ENCODE measurements around the gene SARDH. TPM values are rescaled to one million over a fixed set of nuclear protein-coding genes. Genes with fewer than 3 reads are reported as not detected.

SARDH gene
- total RNA-seq, 2 donors from 2014 or later, result 20.2 to 61.0 TPM

DNA sequence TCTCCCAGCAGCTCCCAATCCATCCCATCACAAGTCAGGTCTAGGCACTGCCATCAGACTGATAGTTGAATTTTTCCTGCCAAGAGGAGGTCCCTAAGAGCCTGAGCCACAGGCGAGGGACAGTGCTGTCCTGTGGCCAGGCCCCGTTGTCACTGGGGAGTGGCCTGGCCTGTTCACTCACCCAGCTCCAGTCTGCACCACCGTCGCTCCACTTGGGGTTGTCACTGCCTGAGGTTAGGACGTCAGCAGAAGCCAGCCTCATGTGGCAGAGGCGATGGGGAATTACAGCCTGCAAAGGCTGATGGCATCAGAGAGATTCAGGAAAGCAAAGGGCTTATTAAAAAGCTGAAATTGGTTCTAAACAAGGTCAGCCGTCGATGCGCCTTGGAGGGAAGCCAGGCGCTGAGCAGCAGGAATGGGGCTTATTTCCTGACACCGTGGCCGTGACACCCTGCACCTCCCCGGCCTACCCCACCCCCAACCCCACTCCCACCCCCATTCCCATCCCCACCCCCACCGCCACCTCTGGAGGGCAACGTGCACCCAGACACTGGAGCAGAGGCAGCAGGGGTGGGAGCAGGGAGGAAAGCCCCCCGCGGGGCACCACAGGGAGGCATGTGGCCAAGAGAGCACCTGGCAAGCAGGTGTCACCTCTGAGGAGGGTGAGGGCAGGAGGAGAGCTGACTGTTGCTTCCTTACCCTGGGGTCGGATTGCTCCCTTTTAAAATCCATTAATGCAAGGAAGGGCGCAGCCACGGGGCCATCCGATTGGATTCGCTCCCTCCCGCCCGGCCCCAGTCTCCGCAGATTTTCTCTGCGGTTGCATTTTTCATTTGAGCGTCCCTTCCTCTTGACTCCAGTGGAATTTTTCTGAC is 105.1 kb downstream of the SARDH start:
- intact Hi-C loops (cut with DNase I), result no loop called here
- no peak for TF ChIP-seq POLR2A (IDR thresholded peaks at IDR 0.05)
- TF ChIP-seq, protein P1, sequence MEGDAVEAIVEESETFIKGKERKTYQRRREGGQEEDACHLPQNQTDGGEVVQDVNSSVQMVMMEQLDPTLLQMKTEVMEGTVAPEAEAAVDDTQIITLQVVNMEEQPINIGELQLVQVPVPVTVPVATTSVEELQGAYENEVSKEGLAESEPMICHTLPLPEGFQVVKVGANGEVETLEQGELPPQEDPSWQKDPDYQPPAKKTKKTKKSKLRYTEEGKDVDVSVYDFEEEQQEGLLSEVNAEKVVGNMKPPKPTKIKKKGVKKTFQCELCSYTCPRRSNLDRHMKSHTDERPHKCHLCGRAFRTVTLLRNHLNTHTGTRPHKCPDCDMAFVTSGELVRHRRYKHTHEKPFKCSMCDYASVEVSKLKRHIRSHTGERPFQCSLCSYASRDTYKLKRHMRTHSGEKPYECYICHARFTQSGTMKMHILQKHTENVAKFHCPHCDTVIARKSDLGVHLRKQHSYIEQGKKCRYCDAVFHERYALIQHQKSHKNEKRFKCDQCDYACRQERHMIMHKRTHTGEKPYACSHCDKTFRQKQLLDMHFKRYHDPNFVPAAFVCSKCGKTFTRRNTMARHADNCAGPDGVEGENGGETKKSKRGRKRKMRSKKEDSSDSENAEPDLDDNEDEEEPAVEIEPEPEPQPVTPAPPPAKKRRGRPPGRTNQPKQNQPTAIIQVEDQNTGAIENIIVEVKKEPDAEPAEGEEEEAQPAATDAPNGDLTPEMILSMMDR (IDR thresholded peaks at IDR 0.05), result no peak
- Histone ChIP-seq H3K9me3 (no peaks in the 10 kb centered on the region), H3K4me3 (no peak overlapping the region), H3K36me3 (replicated peaks in 1 of 2; ENCODE audit: insufficient read depth in 1 of 2, low read depth in 2 of 2) (no peaks in the 10 kb centered on the region), H3K27me3 (no peaks in the 10 kb centered on the region), H3K27ac (no peak overlapping the region), H3K4me1 (no peaks in the 10 kb centered on the region)
- ATAC-seq, result no peak
- DNase-seq, result no peak
- WGBS, 2 donors, result 50 to 53% methylated on average over 24 to 26 of the region's 27 CpGs

DNA sequence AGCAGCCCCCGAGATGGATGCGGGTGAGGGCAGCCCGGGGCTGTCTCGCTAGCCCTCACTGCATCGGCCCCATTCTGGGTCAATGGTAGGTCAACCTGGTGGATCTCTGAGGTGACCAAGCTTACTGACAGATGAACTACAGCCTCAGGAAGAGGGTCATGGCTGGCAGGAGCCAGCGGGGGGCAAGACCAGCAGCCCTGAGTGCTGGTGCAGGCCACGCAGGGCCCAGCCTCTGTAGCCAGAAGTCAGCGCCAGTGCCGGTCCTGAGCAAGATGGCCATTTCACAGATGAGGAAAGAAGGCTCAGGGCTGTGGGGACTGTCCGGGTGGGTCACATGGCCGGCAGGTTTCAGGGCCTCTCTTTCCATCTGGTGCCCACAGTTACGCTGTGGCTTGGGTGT is 107.0 kb downstream of the SARDH start:
- Histone ChIP-seq H3K36me3 (replicated peaks in 1 of 2; ENCODE audit: insufficient read depth in 1 of 2, low read depth in 2 of 2) (no peaks in the 10 kb centered on the region), H3K9me3 (no peaks in the 10 kb centered on the region), H3K4me1 (no peaks in the 10 kb centered on the region), H3K27ac (no peak overlapping the region), H3K27me3 (no peaks in the 10 kb centered on the region), H3K4me3 (no peak overlapping the region)
- intact Hi-C loops (cut with DNase I), result no loop called here
- WGBS, 2 donors, result 82 to 87% methylated on average over 3 to 12 of the region's 12 CpGs
- TF ChIP-seq, protein P1 (IDR thresholded peaks at IDR 0.05), result no peak
- no peak for TF ChIP-seq POLR2A (IDR thresholded peaks at IDR 0.05)
- DNase-seq (no peak), ATAC-seq (no peak)

DNA sequence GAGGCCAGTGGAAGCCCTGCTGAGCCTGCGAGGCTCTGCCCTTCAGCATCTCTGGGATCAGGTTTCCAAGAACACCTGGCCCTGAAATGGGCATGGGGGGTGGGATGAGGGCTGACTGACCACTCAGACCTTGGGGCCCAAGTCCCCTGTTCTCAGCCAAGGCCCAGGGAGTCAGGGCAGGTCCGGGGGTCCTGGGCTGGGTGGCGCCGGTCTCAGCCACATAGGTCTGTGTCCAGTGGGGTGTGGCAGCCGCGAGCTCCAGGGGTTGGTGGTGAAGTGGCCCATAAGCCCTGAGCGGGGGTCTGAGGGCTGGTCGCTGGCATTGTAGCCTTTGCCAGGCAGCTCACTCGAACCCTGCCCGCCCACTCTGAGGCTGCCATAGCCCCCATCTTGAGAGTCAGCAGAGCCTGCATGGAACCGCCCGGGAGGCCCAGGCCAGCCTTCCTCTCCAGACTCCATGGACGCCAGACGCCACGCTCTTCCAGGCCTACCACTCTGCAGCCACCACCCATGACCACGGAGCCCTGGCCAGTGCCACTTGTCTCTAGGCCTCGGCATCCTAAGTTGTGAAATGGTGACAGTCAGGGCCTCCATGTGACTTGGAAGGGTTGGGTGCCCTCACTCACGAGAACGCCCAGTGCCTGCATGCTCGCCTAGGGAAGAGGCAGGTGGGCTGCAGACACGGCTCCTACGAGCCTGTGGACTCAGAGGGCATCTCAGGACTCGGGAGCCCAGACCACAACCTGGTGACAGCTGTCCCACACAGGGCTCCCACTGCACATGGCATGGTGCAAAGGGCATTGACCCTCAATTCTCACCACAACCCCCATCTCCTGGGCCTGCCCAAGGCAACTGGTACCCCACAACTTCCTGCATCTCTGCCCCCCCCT is 108.7 kb downstream of the SARDH start:
- 85 to 93% methylated on average over 8 to 23 of the region's 23 CpGs for WGBS, 2 donors
- intact Hi-C loops (cut with DNase I), result no loop called here

DNA sequence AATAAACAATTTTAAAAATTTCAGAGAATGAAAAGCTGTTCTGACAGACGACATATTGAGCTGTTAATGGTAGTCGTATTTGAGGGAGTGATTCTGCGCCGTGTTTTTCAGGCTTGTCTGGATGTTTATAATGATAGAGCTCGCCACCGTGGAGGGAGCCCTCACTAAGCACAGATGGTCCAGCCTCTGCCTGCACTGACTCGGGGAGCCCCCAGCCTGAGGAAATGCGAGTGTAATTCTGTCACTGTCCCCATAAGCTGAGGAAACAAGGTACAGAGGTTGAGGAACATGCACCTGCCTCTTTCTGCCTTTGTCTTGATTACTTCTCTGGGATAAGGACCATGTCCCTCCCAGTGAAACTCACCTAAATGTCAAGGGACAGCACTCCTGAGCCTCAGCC is 109.4 kb downstream of the SARDH start:
- Histone ChIP-seq H3K9me3 (peaks cover 0 to 5% (median 0%) of the 10 kb centered on the region in 3 donors), H3K27ac (no peak overlapping the region), H3K36me3 (replicated peaks in 1 of 2; ENCODE audit: insufficient read depth in 1 of 2, low read depth in 2 of 2) (no peaks in the 10 kb centered on the region), H3K4me3 (no peak overlapping the region), H3K27me3 (no peaks in the 10 kb centered on the region), H3K4me1 (no peaks in the 10 kb centered on the region)
- DNase-seq (no peak), ATAC-seq (no peak)
- TF ChIP-seq POLR2A (IDR thresholded peaks at IDR 0.05), result no peak
- TF ChIP-seq, protein P1 (IDR thresholded peaks at IDR 0.05), result no peak
- intact Hi-C loops (cut with DNase I), result no loop called here
- 69 to 71% methylated on average over 8 of the region's 8 CpGs for WGBS, 2 donors

More for the DNA sequence above, 108.7 kb downstream of the SARDH start:
- DNase-seq (no peak), ATAC-seq (no peak)
- Histone ChIP-seq H3K36me3 (replicated peaks in 1 of 2; ENCODE audit: insufficient read depth in 1 of 2, low read depth in 2 of 2) (no peaks in the 10 kb centered on the region), H3K4me1 (no peaks in the 10 kb centered on the region), H3K27ac (no peak overlapping the region), H3K27me3 (no peaks in the 10 kb centered on the region), H3K9me3 (peaks cover 0 to 5% (median 0%) of the 10 kb centered on the region in 3 donors), H3K4me3 (no peak overlapping the region)
- TF ChIP-seq, protein P1 (IDR thresholded peaks at IDR 0.05), result no peak
- TF ChIP-seq POLR2A (IDR thresholded peaks at IDR 0.05), result no peak
